ENCODE data around the gene ARFGEF2. TPM values are rescaled to one million over a fixed set of nuclear protein-coding genes. Genes with fewer than 3 reads are reported as not detected.

The ARFGEF2 gene
- total RNA-seq, 1 donor from 2014 or later, result 32.9 TPM

GRCh38 chr20:48893374-48893773 is 28.1 kb upstream of the ARFGEF2 start:
- Histone ChIP-seq H3K4me1 (peaks cover 7% of the 10 kb centered on the region), H3K4me3 (no peak overlapping the region), H3K27ac (no peak overlapping the region), H3K27me3 (ENCODE audit: low read depth) (no peaks in the 10 kb centered on the region), H3K36me3 (no peaks in the 10 kb centered on the region), H3K9me3 (no peaks in the 10 kb centered on the region)
- DNase-seq (no peak), ATAC-seq (no peak)
- no peak for TF ChIP-seq CTCF (IDR thresholded peaks at IDR 0.05)
- intact Hi-C loops (cut with DNase I), result no loop called here

DNA sequence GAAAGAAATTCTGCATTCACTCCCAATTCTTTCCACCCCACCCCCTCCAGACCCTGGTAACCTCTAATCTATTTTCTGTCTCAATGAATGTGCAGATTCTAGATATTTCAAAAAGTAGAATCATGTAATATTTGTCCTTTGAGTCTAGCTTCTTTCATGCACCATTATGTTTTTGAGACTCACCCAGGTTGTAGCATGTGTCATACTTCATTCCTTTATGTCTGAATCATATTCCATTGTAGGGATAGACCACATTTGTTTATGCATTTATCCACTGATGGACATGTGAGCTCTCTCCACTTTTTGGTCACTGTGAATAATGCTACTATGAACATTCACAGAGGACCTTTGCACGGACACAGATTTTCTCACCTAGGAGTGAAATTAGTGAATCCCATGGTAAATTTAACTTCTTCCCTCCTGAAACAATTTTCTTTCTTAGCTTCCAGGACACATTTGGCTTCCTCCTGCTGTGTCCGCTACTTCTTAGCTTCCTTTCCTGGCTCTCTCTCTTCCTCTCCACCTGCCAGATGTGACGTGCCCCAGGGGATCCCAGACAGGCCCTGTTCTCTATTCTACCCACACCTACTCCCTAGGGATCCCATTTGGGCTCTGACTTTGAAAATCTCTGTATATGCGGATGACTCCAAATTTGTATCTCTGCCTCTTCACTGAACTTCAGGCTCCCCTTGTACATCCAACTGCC is 24.1 kb upstream of the ARFGEF2 start:
- Histone ChIP-seq H3K27ac (no peak overlapping the region), H3K27me3 (ENCODE audit: low read depth) (no peaks in the 10 kb centered on the region), H3K36me3 (no peaks in the 10 kb centered on the region), H3K9me3 (no peaks in the 10 kb centered on the region), H3K4me1 (no peaks in the 10 kb centered on the region), H3K4me3 (no peak overlapping the region)
- TF ChIP-seq CTCF (IDR thresholded peaks at IDR 0.05), result no peak
- no peak for DNase-seq
- intact Hi-C loops (cut with DNase I), result no loop called here
- no peak for ATAC-seq

DNA sequence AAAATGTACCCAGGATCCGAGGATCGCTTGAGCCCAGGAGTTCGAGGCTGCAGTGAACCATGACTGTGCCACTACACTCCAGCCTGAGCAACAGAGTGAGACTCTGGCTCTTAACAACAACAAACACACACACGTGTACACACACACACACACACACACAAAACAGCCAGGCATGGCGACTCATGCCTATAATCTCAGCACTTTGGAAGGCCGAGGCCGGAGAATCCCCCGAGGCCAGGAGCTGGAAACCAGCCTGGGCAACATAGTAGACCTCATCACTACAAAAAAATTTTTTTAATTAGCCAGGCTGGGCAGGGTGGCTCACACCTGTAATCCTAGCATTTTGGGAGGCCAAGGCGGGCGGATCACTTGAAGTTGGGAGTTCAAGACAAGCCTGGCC is 23.3 kb upstream of the ARFGEF2 start:
- Histone ChIP-seq H3K27ac (no peak overlapping the region), H3K9me3 (no peaks in the 10 kb centered on the region), H3K4me3 (no peak overlapping the region), H3K4me1 (no peaks in the 10 kb centered on the region), H3K27me3 (ENCODE audit: low read depth) (no peaks in the 10 kb centered on the region), H3K36me3 (no peaks in the 10 kb centered on the region)
- intact Hi-C loops (cut with DNase I), result no loop called here
- no peak for TF ChIP-seq CTCF (IDR thresholded peaks at IDR 0.05)
- no peak for DNase-seq
- no peak for ATAC-seq

DNA sequence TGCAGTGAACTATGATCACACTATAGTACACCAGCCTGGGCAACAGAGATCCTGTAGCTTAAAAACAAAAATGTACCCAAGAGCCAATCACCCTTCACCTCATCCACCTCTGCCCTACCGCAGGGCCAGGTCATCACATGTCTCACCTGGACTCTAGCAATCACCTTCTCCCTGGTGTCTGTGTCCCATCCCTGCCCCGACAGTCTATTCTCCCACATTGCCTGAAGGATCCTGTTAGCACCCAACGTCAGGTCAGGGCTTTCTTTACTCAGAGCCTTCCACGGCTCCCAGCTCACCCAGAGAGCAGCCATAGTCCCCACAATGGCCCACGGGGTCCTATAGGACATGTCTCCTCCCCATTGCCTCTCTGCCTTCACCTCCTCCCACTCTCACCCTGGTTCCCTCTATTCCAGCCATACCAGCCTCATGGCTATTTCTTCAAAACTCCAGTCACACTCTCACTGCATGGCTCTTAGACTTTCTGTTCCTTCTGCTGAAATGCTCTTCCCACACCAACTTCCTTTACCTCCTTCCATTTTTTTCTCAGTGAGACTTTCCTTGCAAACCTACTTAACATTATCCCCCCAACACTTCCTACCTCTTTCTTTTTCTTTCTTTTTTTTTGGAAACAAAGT is 22.5 kb upstream of the ARFGEF2 start:
- intact Hi-C loops (cut with DNase I), result no loop called here
- ATAC-seq (no peak), DNase-seq (no peak)
- H3K9me3 ChIP-seq, result no peaks in the 10 kb centered on the region
- TF ChIP-seq CTCF (IDR thresholded peaks at IDR 0.05), result no peak
- no peak overlapping the region for H3K27ac ChIP-seq
- no peaks in the 10 kb centered on the region for H3K36me3 ChIP-seq
- H3K27me3 ChIP-seq (ENCODE audit: low read depth), result peaks cover 5% of the 10 kb centered on the region
- H3K4me3 ChIP-seq, result no peak overlapping the region
- no peaks in the 10 kb centered on the region for H3K4me1 ChIP-seq

GRCh38 chr20:48899881-48900280 is 21.6 kb upstream of the ARFGEF2 start:
- Histone ChIP-seq H3K36me3 (no peaks in the 10 kb centered on the region), H3K4me3 (no peak overlapping the region), H3K9me3 (no peaks in the 10 kb centered on the region), H3K4me1 (peaks cover 6% of the 10 kb centered on the region), H3K27me3 (ENCODE audit: low read depth) (peaks cover 6% of the 10 kb centered on the region), H3K27ac (no peak overlapping the region)
- intact Hi-C loops (cut with DNase I), result loop anchor here (5.0 kb wide), 1 partner anchor 243 kb away; no protein-coding TSS in a partner anchor
- no peak for TF ChIP-seq CTCF (IDR thresholded peaks at IDR 0.05)
- no peak for ATAC-seq
- DNase-seq, result no peak

Measured in lower lobe of right lung (tissue), 2 donors.